ENCODE data around the gene ATXN7. TPM values are rescaled to one million over a fixed set of nuclear protein-coding genes. Genes with fewer than 3 reads are reported as not detected.

Gene ATXN7
- total RNA-seq, 4 donors from 2014 or later = 48.5 to 80.3 (median 75.2) TPM

DNA sequence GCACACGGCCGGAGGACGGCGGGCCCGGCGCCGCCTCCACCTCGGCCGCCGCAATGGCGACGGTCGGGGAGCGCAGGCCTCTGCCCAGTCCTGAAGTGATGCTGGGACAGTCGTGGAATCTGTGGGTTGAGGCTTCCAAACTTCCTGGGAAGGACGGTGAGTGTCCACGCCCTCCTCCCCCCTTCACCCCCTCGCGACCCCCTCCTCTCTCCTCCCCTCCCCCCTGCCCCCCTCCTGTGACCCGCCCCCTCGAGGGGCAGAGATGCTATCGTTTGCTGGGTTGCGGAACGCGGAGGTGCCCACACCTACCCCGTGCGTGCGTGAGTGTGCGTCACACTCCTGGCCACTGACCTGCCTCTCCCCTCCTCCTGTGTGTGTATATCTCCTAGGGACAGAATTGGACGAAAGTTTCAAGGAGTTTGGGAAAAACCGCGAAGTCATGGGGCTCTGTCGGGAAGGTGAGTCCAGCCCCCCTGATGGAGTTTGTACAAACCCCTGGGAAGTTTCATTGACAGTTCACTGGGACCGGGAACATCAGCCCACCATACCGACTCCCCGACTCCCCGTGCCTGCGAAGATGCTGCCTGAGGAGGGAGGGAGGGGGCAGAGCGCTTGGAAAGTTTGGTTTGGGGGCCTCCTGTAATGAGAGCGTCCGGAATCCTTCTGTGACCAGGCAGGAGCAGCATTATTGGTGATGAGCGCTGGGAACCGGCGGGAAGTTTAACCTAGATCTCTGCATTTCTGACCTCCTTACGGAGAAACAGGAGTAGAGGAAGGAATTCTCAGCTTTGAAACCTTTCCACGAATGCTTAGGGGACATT is 49.3 kb downstream of the ATXN7 start:
- H3K36me3 ChIP-seq = peaks cover 0 to 22% (median 0%) of the 10 kb centered on the region in 3 donors
- no peaks in the 10 kb centered on the region for H3K27me3 ChIP-seq
- H3K9me3 ChIP-seq = no peaks in the 10 kb centered on the region
- H3K4me1 ChIP-seq = peaks cover 0 to 30% (median 6%) of the 10 kb centered on the region in 4 donors
- TF ChIP-seq, protein P1, sequence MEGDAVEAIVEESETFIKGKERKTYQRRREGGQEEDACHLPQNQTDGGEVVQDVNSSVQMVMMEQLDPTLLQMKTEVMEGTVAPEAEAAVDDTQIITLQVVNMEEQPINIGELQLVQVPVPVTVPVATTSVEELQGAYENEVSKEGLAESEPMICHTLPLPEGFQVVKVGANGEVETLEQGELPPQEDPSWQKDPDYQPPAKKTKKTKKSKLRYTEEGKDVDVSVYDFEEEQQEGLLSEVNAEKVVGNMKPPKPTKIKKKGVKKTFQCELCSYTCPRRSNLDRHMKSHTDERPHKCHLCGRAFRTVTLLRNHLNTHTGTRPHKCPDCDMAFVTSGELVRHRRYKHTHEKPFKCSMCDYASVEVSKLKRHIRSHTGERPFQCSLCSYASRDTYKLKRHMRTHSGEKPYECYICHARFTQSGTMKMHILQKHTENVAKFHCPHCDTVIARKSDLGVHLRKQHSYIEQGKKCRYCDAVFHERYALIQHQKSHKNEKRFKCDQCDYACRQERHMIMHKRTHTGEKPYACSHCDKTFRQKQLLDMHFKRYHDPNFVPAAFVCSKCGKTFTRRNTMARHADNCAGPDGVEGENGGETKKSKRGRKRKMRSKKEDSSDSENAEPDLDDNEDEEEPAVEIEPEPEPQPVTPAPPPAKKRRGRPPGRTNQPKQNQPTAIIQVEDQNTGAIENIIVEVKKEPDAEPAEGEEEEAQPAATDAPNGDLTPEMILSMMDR (IDR thresholded peaks at IDR 0.05) = peak in 1 of 6 experiments; percentile 1
- no peak for TF ChIP-seq POLR2A (IDR thresholded peaks at IDR 0.05)
- DNase-seq = peak; percentile 64 to 87 (median 80)
- H3K4me3 ChIP-seq = peak overlapping the region; percentile 72 to 98 (median 87)
- H3K27ac ChIP-seq = peak overlapping the region; percentile 96 to 100 (median 98)

DNA sequence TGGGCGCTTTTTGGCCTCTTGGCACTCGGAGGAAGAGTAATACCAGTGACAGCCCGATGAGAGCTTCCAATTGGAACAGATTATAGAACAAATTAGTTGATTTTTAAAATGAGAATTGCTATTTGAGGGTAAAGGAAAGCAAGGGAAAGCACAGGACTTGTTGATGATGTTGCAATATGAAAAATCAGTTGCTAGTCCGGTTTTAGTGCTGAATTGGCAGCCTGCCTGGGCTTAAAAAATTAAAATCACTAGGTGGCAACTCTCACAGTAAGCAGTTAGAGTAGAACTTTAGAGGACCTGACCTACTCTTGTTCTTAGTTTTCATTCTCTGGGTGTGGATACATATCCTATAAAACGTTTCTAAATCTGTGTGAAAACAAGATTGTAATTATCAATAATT is 50.6 kb downstream of the ATXN7 start:
- no peak for TF ChIP-seq POLR2A (IDR thresholded peaks at IDR 0.05)
- TF ChIP-seq, protein P1 (IDR thresholded peaks at IDR 0.05) = no peak
- peak overlapping the region in 2 of 4 donors; percentile 98 to 100 for H3K27ac ChIP-seq
- peaks cover 0 to 30% (median 6%) of the 10 kb centered on the region in 4 donors for H3K4me1 ChIP-seq
- H3K36me3 ChIP-seq = peaks cover 0 to 34% (median 0%) of the 10 kb centered on the region in 3 donors
- no peak for DNase-seq
- peak overlapping the region in 1 of 4 donors; percentile 72 for H3K4me3 ChIP-seq
- H3K9me3 ChIP-seq = no peaks in the 10 kb centered on the region
- H3K27me3 ChIP-seq = no peaks in the 10 kb centered on the region

DNA sequence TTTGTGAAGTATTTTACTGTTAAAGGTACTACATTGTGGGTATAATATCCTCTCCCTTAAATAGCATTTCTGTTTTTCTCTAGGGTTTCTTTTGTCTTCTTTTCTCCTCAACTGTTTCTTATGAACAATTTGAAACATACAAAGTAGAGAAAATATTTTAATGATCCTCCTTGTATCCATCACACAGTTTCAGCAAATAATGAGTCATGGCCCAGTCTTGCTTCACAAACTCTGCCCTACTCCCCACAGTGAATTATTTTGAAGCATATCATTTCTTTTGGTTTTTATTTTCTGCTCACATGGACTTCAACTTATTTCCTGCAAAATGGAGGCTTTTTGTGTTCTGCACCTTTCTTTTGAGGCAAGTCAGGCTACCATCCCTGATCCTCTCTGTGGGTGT is 54.7 kb downstream of the ATXN7 start:
- H3K9me3 ChIP-seq = no peaks in the 10 kb centered on the region
- no peak overlapping the region for H3K27ac ChIP-seq
- no peaks in the 10 kb centered on the region for H3K27me3 ChIP-seq
- no peak overlapping the region for H3K4me3 ChIP-seq
- DNase-seq = no peak
- TF ChIP-seq, protein P1 (IDR thresholded peaks at IDR 0.05) = no peak
- TF ChIP-seq POLR2A (IDR thresholded peaks at IDR 0.05) = no peak
- H3K36me3 ChIP-seq = peaks cover 0 to 40% (median 0%) of the 10 kb centered on the region in 3 donors
- H3K4me1 ChIP-seq = peaks cover 0 to 16% (median 1%) of the 10 kb centered on the region in 4 donors

DNA sequence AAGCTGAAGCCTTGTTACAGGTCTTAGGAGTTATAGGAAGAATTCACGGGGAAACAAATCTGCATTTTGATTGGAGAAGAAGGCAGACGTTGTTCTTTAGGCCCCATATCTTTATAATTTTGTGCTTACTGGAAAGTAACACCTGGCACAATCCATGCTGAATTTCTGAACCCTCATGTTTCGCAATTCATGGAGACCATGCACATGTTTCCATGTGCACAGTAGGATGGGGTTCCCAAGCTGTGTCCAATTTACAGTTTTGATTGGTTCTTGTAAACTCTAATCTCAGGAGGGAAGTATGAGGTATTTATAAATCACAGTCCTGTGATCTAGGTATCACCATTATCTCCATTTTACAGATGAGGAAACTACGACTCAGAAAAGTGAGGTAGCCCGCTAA is 56.3 kb downstream of the ATXN7 start:
- peaks cover 0 to 38% (median 0%) of the 10 kb centered on the region in 3 donors for H3K36me3 ChIP-seq
- H3K4me3 ChIP-seq = no peak overlapping the region
- no peak overlapping the region for H3K27ac ChIP-seq
- no peaks in the 10 kb centered on the region for H3K9me3 ChIP-seq
- TF ChIP-seq POLR2A (IDR thresholded peaks at IDR 0.05) = no peak
- TF ChIP-seq, protein P1 (IDR thresholded peaks at IDR 0.05) = no peak
- no peaks in the 10 kb centered on the region for H3K27me3 ChIP-seq
- no peaks in the 10 kb centered on the region for H3K4me1 ChIP-seq
- DNase-seq = no peak

DNA sequence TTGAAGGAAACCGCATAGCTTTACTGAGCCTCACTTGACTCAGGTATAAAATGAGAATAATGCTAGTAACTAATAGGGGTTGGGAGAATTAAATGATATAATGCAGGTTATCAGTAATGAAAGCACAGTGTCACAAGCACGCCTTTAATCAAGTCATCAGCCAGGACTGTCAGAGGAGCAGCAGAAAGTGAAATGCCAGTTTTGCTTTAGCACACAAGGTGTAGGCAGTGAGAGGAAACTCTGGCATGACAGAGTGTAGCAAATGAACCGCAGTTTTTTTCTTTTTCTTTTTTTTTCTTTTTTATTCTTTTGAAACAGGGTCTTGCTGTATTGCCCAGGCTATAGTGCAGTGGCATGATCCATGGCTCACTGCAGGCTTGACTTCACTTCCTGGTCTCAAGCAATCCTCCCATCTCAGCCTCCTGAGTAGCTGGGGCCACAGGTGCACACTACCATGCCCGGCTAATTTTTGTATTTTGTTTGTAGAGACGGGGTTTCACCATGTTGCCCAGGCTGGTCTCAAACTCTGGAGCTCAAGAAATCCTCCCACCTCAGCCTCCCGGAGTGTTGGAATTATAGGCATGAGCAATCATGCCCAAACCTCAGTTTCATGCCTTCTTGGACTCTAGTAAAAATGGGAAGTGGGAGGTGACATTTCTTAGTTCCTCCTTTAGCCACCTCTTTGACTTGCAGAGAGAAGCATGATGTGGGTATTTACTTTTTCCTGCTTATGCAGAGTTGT is 58.2 kb downstream of the ATXN7 start:
- Histone ChIP-seq H3K27me3 (no peaks in the 10 kb centered on the region), H3K4me1 (no peaks in the 10 kb centered on the region), H3K36me3 (peaks cover 0 to 30% (median 0%) of the 10 kb centered on the region in 3 donors), H3K4me3 (no peak overlapping the region), H3K27ac (no peak overlapping the region), H3K9me3 (no peaks in the 10 kb centered on the region)
- TF ChIP-seq POLR2A (IDR thresholded peaks at IDR 0.05) = no peak
- TF ChIP-seq, protein P1 (IDR thresholded peaks at IDR 0.05) = no peak
- DNase-seq = no peak

All from Peyer's patch (tissue), 4 donors.